Measurements from ENCODE around the gene MRPL14. TPM values are rescaled to one million over a fixed set of nuclear protein-coding genes. Genes with fewer than 3 reads are reported as not detected.

The MRPL14 gene
- total RNA-seq, 1 experiment from 2014 or later, result 69.6 TPM

DNA sequence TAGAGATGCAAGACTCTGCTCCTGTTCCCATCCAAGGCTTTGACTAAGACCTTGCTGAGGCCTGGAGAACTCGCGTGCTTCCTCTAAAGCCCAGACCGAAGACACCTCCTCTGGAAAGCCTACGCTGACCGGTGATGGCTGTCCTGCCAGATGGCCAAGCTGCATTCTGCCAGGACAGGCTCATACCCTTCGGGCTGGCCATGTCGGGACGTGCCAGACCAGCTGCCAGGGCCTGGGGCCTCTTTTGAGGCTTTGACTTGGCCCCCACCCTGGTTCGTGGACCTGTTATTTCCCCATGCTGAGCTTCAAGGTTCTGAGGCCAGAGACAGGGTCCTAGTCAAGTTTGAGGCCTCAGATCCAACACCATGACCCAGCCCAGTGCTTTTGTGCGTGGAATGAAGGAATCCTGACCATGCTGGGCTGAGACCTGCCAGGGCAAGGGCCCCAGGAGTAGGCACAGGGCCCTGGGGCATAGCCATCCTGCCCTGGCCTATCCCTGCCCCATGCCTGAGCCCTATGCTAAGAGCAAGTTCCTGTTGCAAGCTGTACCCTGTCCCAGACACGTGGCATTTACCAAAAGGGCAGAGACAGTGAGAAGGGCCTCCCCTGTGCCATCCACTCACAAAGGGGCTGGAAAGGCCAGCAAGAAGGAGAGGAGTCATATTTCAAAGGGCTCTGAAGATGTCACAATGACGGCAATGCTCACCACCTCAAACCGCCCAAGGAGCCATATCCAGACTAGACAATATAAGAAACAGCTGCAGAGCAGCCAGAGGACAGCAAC is 42.8 kb downstream of the MRPL14 start:
- Histone ChIP-seq H3K4me1 (ENCODE audit: control insufficient read depth in 1 of 2, insufficient read depth in 2 of 2, low read length in 2 of 2) (peaks cover 17 to 34% of the 10 kb centered on the region in 2 experiments), H3K4me3 (replicated peaks in 1 of 2; ENCODE audit: low read depth in 1 of 2, low read length in 2 of 2) (no peak overlapping the region), H3K79me2 (ENCODE audit: insufficient read depth, low read length) (no peaks in the 10 kb centered on the region), H3K27ac (ENCODE audit: low read depth, low read length) (peak overlapping the region; percentile 41; the same call in 1 of the 2 replicates), H3K9ac (ENCODE audit: low read length) (0 out of 2 replicates have a peak overlapping the region, but pooled peaks have one; percentile 2), H3K9me3 (ENCODE audit: control insufficient read depth in 1 of 2, insufficient read depth in 1 of 2, low read depth in 1 of 2, low read length in 2 of 2) (no peaks in the 10 kb centered on the region), H3K36me3 (ENCODE audit: control insufficient read depth in 1 of 2, insufficient read depth in 2 of 2, low read length in 2 of 2) (no peaks in the 10 kb centered on the region), H3K9me2 (ENCODE audit: insufficient read depth) (no peaks in the 10 kb centered on the region), H3K4me2 (ENCODE audit: low read length) (peak overlapping the region; percentile 35), H3K27me3 (ENCODE audit: insufficient read depth, low read length) (no peaks in the 10 kb centered on the region), H4K20me1 (ENCODE audit: insufficient read depth) (no peaks in the 10 kb centered on the region), H2AFZ (ENCODE audit: low read depth, low read length, poor library complexity, severe bottlenecking) (no peak overlapping the region)
- TF ChIP-seq, protein P1, sequence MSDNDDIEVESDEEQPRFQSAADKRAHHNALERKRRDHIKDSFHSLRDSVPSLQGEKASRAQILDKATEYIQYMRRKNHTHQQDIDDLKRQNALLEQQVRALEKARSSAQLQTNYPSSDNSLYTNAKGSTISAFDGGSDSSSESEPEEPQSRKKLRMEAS (IDR thresholded peaks at IDR 0.05), result peak; percentile 85
- TF ChIP-seq ZFX (IDR thresholded peaks at IDR 0.05) (peak; percentile 7; the same call in 1 of the 2 replicates), TCF7L2 (IDR thresholded peaks at IDR 0.05; ENCODE audit: borderline replicate concordance, extremely low read depth, insufficient read depth, insufficient read length) (peak; percentile 97), CEBPB (IDR thresholded peaks at IDR 0.05; ENCODE audit: low read depth) (no peak), ELF1 (IDR thresholded peaks at IDR 0.05; ENCODE audit: borderline replicate concordance, low read depth) (no peak)
- CTCF ChIA-PET, result interaction anchor here (0.9 to 1.2 kb wide), 2 partner anchors 9 to 12 kb away, joined by 3 to 4 read pairs; no protein-coding TSS in a partner anchor
- intact Hi-C loops (cut with micrococcal nuclease), result no loop called here
- TSS peak; percentile 48 for BruUV-seq (replicated peaks)
- POLR2A ChIA-PET, result no interaction called here
- RAD21 ChIA-PET (ENCODE audit: low non-redundant PET in 1 of 2, low total read pairs in 2 of 2, uncharacterized antibody in 2 of 2, unreplicated experiment in 2 of 2), result no interaction called here
- DNase-seq (ENCODE audit: low read depth, low spot score), result peak; percentile 44
- peak; percentile 78 for ATAC-seq

DNA sequence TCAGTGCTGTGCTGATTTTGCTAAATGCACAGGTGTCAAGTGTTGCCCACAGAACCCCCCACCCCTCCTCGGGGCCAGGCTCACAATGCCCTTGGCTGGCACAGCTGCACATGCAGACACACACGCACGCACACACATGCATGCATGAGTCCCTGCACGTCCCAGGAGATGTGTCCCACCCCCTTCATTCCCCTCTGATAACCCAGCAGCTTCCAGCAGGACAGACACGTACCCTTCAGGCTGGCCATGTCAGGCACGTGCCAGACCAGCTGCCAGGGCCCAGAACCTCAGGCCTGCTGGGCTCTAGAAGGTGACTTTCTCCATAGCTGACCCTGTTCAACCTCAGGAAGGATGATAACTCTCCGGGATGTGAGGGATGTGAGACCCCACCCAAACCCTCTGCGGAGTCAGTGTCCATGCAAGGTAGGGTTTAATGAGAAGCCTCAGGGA is 44.4 kb downstream of the MRPL14 start:
- RAD21 ChIA-PET (ENCODE audit: low non-redundant PET in 1 of 2, low total read pairs in 2 of 2, uncharacterized antibody in 2 of 2, unreplicated experiment in 2 of 2), result no interaction called here
- CTCF ChIA-PET, result no interaction called here
- POLR2A ChIA-PET, result no interaction called here
- DNase-seq (ENCODE audit: low read depth, low spot score), result no peak
- intact Hi-C loops (cut with micrococcal nuclease), result no loop called here
- Histone ChIP-seq H3K4me1 (ENCODE audit: control insufficient read depth in 1 of 2, insufficient read depth in 2 of 2, low read length in 2 of 2) (peaks cover 17 to 36% of the 10 kb centered on the region in 2 experiments), H3K9me2 (ENCODE audit: insufficient read depth) (no peaks in the 10 kb centered on the region), H3K36me3 (ENCODE audit: control insufficient read depth in 1 of 2, insufficient read depth in 2 of 2, low read length in 2 of 2) (no peaks in the 10 kb centered on the region), H3K27me3 (ENCODE audit: insufficient read depth, low read length) (no peaks in the 10 kb centered on the region), H4K20me1 (ENCODE audit: insufficient read depth) (no peaks in the 10 kb centered on the region), H2AFZ (ENCODE audit: low read depth, low read length, poor library complexity, severe bottlenecking) (no peak overlapping the region), H3K4me3 (replicated peaks in 1 of 2; ENCODE audit: low read depth in 1 of 2, low read length in 2 of 2) (no peak overlapping the region), H3K9me3 (ENCODE audit: control insufficient read depth in 1 of 2, insufficient read depth in 1 of 2, low read depth in 1 of 2, low read length in 2 of 2) (no peaks in the 10 kb centered on the region), H3K4me2 (ENCODE audit: low read length) (no peak overlapping the region), H3K79me2 (ENCODE audit: insufficient read depth, low read length) (no peaks in the 10 kb centered on the region), H3K27ac (ENCODE audit: low read depth, low read length) (no peak overlapping the region), H3K9ac (ENCODE audit: low read length) (no peak overlapping the region)
- no peak for ATAC-seq
- TF ChIP-seq ZFX (IDR thresholded peaks at IDR 0.05), result no peak
- TF ChIP-seq, protein P1 (IDR thresholded peaks at IDR 0.05), result no peak
- TF ChIP-seq, protein P2, sequence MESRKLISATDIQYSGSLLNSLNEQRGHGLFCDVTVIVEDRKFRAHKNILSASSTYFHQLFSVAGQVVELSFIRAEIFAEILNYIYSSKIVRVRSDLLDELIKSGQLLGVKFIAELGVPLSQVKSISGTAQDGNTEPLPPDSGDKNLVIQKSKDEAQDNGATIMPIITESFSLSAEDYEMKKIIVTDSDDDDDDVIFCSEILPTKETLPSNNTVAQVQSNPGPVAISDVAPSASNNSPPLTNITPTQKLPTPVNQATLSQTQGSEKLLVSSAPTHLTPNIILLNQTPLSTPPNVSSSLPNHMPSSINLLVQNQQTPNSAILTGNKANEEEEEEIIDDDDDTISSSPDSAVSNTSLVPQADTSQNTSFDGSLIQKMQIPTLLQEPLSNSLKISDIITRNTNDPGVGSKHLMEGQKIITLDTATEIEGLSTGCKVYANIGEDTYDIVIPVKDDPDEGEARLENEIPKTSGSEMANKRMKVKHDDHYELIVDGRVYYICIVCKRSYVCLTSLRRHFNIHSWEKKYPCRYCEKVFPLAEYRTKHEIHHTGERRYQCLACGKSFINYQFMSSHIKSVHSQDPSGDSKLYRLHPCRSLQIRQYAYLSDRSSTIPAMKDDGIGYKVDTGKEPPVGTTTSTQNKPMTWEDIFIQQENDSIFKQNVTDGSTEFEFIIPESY (IDR thresholded peaks at IDR 0.05; ENCODE audit: extremely low read depth, insufficient replicate concordance, low read length), result no peak
- no peak for TF ChIP-seq ZNF274 (IDR thresholded peaks at IDR 0.05; ENCODE audit: low read depth, low read length)
- BruUV-seq (replicated peaks), result no TSS peak

All from HCT116 (cell line).